Activated CD4-positive, alpha-beta T cell treated with anti-CD3 and anti-CD28 coated beads for 1 hour (primary cell): Measurements from ENCODE around the gene IFIT1B.
"Not testable (repeated sequence)": the region's sequence is repeated elsewhere in the genome, so short reads cannot be mapped to it uniquely, and the experiment has no call there.

Experiments used
- DNase-seq: peaks from one replicate; pipeline ENCODE4 v3.0.0-alpha.2; 2020

IFIT1B gene

GRCh38 chr10:89350631-89351315 is 27.1 kb upstream of the IFIT1B start:
- not testable (repeated sequence) for DNase-seq

DNA sequence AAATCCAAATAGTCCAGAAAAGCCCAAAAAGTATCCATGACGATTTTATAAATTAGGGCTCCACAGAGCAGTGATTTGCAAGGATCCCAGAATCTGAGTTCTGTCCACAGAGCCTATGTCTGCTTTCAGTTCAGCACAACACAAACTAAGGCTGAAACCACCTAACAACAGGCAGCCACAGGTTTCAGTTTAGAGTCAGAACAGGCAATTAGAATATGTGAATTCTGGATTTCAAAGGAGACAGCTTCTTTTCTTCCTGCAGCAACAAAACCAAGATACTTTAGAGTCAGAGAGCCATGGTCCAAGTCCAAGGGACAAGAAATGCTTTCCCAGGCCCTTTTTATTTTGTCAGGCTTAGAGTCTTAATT is 26.5 kb upstream of the IFIT1B start:
- no peak for DNase-seq

GRCh38 chr10:89351780-89352597 is 25.9 kb upstream of the IFIT1B start:
- no peak for DNase-seq

- DNase-seq = no peak
These were observed 25.1 kb upstream of the IFIT1B start for GRCh38 chr10:89352802-89353201.

GRCh38 chr10:89355394-89355931 is 22.4 kb upstream of the IFIT1B start:
- no peak for DNase-seq

- DNase-seq = no peak
These were observed 20.8 kb upstream of the IFIT1B start for GRCh38 chr10:89357096-89357495.

DNA sequence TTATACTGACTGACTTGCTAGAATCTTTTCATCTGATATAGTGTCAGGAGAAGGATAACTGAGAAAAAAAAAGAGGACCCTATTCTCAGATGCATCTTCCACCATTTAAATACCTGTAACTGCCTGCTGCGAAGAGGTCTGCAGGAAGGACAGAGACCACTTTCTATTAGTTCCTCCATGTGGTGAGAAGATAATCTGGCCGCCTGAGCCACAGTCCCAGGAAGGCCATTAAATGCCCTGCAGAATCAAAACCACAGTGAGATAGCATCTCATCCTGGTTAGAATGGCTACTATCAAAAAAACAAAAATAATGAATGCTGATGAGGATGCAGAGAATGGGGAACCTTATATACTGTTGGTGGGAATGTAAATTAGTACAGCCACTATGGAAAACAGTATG is 19.9 kb upstream of the IFIT1B start:
- DNase-seq = no peak

- DNase-seq = no peak
These were observed 17.7 kb upstream of the IFIT1B start for GRCh38 chr10:89360157-89360556.

- DNase-seq = no peak
These were observed 14.9 kb upstream of the IFIT1B start for GRCh38 chr10:89362929-89363328.

DNA sequence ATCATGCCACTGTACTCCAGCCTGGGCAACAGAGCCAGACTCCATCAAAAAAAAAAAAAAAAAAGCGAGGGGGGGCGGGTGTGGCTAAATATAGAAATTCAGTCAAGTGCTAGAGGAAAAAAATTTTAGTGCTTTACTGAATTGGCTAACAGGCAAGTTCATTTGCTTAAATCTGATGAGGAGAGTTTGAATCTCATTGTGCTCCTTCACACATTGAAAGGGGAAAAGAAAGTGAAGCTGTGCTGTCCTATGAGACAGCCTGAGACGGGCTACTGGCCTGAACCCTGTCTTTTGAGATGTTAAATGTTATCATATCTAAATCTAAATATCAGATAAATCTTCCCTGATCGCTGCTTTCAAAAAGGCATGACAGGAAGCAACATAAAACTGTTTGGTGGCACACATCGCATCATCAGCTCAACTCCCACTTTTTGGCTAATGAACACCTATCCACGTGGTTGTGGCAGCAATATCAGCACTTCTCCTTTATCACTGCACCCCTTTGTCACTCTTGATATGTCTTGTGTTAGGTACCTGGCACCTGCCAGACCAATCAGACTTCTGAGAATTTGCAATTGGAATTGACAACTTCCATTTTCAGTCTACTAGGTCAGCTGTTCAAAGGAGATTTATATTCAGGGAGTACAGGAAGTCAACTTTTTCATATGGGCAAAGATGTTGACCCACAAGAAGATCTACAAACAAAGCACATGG is 14.0 kb upstream of the IFIT1B start:
- no peak for DNase-seq

GRCh38 chr10:89364531-89364930 is 13.3 kb upstream of the IFIT1B start:
- DNase-seq = no peak

DNA sequence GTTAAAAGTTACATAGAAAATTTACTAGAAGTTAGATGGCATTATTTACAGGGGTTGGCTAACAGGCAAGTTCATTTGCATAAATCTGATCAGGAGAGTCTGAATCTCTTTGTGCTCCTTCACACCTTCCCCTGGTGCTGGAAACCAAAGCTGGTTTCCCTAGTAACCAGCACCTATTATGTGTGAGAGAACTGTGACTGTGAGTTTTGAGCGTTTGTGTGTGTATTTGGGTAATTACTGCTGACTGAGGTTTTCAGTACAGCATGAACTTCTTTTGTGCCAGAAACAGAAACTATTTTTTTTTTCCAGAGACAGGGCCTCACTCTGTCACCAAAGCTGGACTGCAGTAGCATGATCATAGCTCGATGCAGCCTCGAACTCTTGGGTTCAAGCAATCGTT is 10.3 kb upstream of the IFIT1B start:
- no peak for DNase-seq

- DNase-seq = no peak
These were observed 9.7 kb upstream of the IFIT1B start for GRCh38 chr10:89368129-89368528.

- DNase-seq = no peak
These were observed 8.4 kb upstream of the IFIT1B start for GRCh38 chr10:89369156-89370105.

DNA sequence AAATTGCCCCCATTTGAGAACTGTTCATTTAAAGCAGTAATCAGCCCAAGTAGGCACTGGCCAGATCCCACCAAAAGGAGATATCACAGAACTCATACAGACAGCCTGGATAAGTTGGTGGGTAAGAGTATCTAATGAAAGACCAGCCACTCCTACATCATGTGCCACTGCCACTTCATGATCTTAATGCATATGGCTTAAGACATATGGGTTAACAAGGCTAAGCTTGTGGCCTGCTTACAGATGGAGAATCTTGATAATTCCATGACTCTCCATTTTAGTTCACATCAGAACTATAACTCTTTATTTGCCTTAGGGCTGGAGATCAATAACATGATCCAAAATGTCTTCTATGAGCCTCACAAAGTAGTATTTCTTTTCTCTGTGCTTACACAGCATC is 6.8 kb upstream of the IFIT1B start:
- no peak for DNase-seq

GRCh38 chr10:89371987-89372386 is 5.9 kb upstream of the IFIT1B start:
- DNase-seq = no peak

DNA sequence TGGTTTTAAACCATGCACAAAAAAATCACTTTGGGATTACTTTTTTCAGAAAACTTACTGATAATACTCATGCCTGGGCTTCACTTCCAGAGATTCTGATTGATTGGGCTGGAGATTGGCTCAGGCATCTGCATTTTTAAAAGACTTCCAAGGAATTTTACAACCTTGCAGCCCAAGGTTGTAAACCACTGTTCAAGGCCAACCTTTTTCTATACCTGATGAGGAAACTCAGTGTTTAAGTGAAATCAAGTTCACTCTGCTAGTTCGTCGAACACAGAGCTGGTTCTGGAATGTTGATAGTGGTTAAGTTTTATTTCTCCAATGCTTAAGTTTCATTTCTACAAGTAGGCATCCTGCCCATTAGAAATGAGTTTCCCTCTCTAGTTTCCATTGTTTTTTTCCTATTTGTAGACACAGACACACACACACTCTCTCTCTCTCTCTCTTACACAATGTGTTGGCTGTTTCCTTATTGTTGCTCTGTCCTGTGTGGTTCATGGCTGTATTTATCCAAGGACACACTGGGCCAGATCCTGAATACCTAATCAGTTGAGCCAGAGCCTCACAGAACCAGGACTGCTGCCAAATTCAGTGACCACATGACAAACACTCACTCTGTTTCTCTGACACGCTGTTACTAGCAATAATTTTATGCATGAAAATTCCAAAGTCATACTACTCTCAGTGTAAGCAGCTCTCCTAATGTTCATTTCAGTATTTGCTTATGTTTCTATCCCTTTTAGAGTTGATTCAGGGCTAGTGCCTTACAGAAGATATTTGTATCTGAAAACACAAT is 3.7 kb upstream of the IFIT1B start:
- DNase-seq = no peak

- DNase-seq = no peak
These were observed 3.1 kb upstream of the IFIT1B start for GRCh38 chr10:89374713-89375141.

- DNase-seq = no peak
These were observed 1.2 kb downstream of the IFIT1B start for GRCh38 chr10:89379103-89379502.

DNA sequence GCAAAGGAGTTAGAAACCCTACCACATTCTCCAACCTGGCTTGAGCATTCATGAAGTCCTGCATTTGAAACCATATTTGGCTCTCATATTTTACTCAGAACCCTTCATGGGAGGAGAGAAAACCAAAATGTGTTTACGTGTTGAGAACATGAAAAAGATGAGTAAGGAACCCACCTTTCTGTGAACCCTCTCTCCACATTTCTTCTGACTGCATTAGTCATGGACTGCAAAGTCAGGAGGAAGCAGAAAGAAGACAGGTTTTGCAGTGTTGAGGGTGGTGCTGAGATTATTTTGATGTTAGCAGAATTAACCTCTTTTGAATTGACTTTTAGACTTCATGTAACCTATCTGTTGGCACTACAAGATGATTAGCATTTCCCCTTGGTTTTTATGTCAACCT is 4.9 kb downstream of the IFIT1B start:
- DNase-seq = no peak
